ENCODE measurements around the gene HRC. TPM values are rescaled to one million over a fixed set of nuclear protein-coding genes. Genes with fewer than 3 reads are reported as not detected.

Gene HRC
- total RNA-seq, 4 donors from 2014 or later, result 0.49 to 3.8 (median 1.7) TPM

DNA sequence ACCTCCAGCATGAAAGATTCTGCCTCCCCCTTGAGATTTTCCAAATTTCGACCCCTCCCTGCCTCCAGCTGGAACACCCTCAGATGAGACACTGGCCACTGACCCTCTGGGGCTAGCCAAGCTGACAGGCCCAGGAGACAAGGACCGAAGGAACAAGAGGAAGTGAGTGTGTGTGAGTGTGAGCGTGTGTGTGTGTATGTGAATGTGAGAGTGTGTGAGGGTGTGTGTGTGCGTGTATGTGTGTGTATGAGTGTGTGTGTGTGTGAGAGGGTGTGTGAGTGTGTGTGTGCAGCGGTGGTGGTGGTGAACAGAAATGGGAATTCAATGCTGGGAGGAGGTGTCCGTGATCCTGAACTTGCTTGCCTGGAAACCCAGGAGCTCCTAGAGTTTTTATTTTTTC, 13.8 kb downstream of the HRC start:
- TF ChIP-seq CTCF (IDR thresholded peaks at IDR 0.05; ENCODE audit: low read depth), result no peak

DNA sequence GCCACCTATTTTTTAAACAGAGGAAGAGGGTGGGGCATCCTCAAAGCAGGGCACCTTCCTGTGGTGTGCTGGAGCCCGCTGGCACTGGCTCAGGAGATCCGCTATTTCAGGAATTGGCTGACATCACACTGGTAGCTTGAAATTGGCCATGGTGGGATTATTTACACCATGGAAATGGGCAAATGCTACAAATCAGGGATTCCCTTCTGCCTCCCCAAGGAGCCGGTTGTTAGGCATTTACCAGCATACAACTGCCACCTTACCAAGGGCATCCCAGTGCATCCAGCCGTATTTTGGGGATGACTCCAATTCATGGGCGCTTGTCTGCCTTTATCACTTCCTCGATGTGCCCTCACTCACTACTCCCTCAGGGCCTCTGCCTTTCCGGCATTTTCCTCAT, 14.2 kb downstream of the HRC start:
- no peak for TF ChIP-seq CTCF (IDR thresholded peaks at IDR 0.05; ENCODE audit: low read depth)

GRCh38 chr19:49136771-49137171, 18.4 kb downstream of the HRC start:
- no peak for TF ChIP-seq CTCF (IDR thresholded peaks at IDR 0.05; ENCODE audit: low read depth)

DNA sequence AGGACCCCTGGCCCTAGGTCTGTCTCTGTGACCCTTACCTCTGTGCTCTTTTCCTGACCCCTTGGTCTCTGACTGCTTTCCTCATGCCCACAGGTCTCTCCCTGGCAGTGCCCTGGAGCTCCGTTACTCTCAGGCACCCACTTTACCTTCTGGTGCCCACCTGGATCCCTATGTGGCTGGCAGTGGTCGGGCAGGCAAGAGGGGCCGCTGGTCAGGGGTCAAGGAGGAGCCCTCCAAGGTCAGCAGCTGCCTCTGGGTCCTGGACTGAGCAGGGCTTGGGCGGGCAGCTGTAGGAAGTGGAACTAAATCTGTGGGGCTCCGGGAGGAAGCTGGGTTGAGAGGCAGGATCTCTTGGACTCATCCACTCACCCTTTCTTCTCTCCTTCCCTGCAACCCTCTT, 19.5 kb downstream of the HRC start:
- TF ChIP-seq CTCF (IDR thresholded peaks at IDR 0.05; ENCODE audit: low read depth), result no peak

DNA sequence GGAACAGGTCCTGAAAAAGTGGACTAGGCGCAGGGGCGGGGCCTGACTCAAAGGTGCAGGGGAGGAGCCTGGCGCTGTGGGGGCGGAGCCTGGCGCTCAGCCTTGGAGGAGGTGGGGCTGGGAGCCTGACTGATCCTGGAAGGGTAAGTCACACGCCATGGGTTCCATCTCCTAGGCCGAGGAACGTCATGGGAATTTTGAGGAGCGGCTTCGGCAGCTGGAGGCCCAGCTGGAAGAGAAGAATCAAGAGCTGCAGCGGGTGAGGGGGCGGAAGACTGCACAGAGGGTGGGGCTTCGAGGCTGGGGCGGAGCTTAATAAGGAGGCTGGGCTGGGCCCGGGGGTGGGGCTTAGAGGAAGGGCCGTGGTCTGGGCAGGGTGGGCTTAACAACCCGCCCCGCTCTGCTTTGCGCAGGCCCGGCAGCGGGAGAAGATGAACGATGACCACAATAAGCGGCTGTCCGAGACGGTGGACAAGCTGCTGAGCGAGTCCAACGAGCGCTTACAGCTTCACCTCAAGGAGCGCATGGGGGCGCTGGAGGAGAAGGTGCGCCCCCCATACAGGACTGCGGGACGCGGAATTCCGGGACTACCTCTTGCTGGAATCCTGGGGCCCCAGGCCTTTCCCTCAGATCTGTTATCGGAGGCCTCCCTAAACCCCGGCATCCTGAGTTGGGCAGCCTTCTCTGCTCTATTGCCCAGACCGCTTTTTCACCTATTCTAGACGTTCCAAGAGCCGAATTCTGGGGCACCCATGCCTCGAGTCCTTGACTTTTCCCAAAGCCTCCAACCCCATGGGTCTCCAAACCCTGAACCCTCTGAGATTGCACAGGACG, 21.4 kb downstream of the HRC start:
- TF ChIP-seq CTCF (IDR thresholded peaks at IDR 0.05; ENCODE audit: low read depth), result no peak

DNA sequence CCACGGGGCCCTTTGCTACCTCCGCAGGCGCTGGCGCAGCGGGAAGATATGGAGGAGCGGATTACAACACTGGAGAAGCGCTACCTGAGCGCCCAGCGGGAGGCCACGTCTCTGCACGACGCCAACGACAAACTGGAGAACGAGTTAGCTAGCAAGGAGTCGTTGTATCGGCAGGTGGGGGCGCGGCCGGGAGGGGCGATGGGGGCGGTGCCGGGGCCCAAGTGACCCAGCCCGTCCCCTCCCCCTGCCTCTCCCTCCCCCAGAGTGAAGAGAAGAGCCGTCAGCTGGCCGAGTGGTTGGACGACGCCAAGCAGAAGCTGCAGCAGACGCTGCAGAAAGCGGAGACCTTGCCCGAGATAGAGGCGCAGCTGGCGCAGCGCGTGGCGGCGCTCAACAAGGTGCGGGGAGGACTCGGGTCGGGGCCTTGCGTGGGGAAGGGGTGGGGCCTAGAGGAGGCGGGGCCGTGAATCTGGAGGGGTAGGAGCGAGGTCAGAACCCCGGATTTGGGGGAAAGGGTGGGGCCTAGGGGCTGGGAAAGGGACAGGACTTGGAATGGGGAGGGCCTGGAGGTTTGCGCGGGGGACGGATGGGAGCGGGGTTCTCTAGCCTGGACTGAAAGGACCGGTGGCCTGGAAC, 22.1 kb downstream of the HRC start:
- no peak for TF ChIP-seq CTCF (IDR thresholded peaks at IDR 0.05; ENCODE audit: low read depth)

DNA sequence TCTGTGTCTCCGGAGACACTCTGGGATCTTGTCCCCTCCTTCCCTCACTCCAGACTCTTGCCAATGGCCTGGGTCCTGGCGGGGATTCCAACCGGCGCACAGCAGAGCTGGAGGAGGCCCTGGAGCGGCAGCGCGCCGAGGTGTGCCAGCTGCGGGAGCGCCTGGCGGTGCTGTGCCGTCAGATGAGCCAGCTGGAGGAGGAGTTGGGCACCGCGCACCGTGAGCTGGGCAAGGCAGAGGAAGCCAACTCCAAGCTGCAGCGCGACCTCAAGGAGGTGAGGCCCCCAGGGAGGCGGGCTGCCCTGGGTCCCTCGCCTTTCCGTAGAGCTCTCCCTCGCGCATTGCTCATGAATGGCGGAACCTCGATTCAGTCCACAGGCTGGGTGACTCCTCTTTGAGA, 24.9 kb downstream of the HRC start:
- TF ChIP-seq CTCF (IDR thresholded peaks at IDR 0.05; ENCODE audit: low read depth), result no peak
